GM19351 (cell line): ENCODE measurements around the gene ACAD8.
A peak's percentile ranks its signal among the peaks of the same experiment; 100 is the strongest.

Experiments used
- ATAC-seq: cut with Tn5 transposase; IDR thresholded peaks from one replicate; pipeline ENCODE4 v1.9.1; 2021; ENCODE audit warnings: mild to moderate bottlenecking, moderate library complexity; ENCODE audit not compliant: unreplicated experiment

The ACAD8 gene

GRCh38 chr11:134253188-134253993, at the start of gene ACAD8, which contains the start of gene THYN1:
Gene ACAD8 (plus strand): TSS chr11:134253568. CDS start chr11:134253601, 33 bp downstream.
Gene THYN1 (minus strand): TSS chr11:134253352. CDS start chr11:134252882, 470 bp downstream.
- ATAC-seq, result peak; percentile 97

GRCh38 chr11:134205729-134206128, 47.6 kb upstream of the ACAD8 start:
- no peak for ATAC-seq

GRCh38 chr11:134206185-134206584, 47.2 kb upstream of the ACAD8 start:
- ATAC-seq, result no peak

GRCh38 chr11:134207538-134208239, 45.7 kb upstream of the ACAD8 start:
- peak; percentile 45 for ATAC-seq

GRCh38 chr11:134215836-134216235, 37.5 kb upstream of the ACAD8 start:
- ATAC-seq, result no peak

GRCh38 chr11:134216816-134217215, 36.6 kb upstream of the ACAD8 start:
- no peak for ATAC-seq

- ATAC-seq, result no peak
These were observed 30.2 kb upstream of the ACAD8 start for GRCh38 chr11:134223121-134223520.

- ATAC-seq, result peak; percentile 72
These were observed 29.3 kb upstream of the ACAD8 start, which contains the start of the genes NCAPD3 and VPS26B for GRCh38 chr11:134223836-134224709. Gene NCAPD3 (minus strand): TSS chr11:134223967. CDS start chr11:134223926, 41 bp downstream. Gene VPS26B (plus strand): TSS chr11:134224671. CDS start chr11:134225123, 452 bp downstream.

- peak; percentile 15 for ATAC-seq
These were observed 28.4 kb upstream of the ACAD8 start for GRCh38 chr11:134224710-134225664.

- no peak for ATAC-seq
These were observed 26.5 kb upstream of the ACAD8 start for GRCh38 chr11:134226806-134227325.

- peak; percentile 60 for ATAC-seq
These were observed 24.7 kb upstream of the ACAD8 start for GRCh38 chr11:134228625-134229024.

- no peak for ATAC-seq
These were observed 24.1 kb upstream of the ACAD8 start for GRCh38 chr11:134229126-134229790.

GRCh38 chr11:134230339-134230738, 23.0 kb upstream of the ACAD8 start:
- ATAC-seq, result no peak

- ATAC-seq, result no peak
These were observed 21.3 kb upstream of the ACAD8 start for GRCh38 chr11:134231958-134232659.

GRCh38 chr11:134233729-134234179, 19.6 kb upstream of the ACAD8 start:
- no peak for ATAC-seq

GRCh38 chr11:134235399-134235798, 18.0 kb upstream of the ACAD8 start:
- no peak for ATAC-seq

GRCh38 chr11:134236834-134237556, 16.4 kb upstream of the ACAD8 start:
- no peak for ATAC-seq

- no peak for ATAC-seq
These were observed 15.8 kb upstream of the ACAD8 start for GRCh38 chr11:134237557-134237922.
